Stomach (tissue), 4 donors: Measurements from ENCODE around the gene TAT.

Experiments
- CTCF ChIP-seq, 7 experiments: fragments of 450-650 bp in 4 of 7; fragments of 200-600 bp in 3 of 7; sonication (generic) in 3 of 7; IDR thresholded peaks; one replicate each; pipeline ENCODE4 v1.5.1; 2016 to 2019; ENCODE audit warnings: antibody characterized with exemption in 7 of 7, control low read depth in 2 of 7, mild to moderate bottlenecking in 1 of 7
- POLR2A ChIP-seq, 4 donors: fragments of 450-650 bp; IDR thresholded peaks; one replicate each; pipeline ENCODE4 v1.6.1; 2016; ENCODE audit warnings: antibody characterized with exemption in 4 of 4, control low read depth in 2 of 4, mild to moderate bottlenecking in 1 of 4, moderate library complexity in 1 of 4

- TF ChIP-seq CTCF (IDR thresholded peaks at IDR 0.05) (no peak), POLR2A (IDR thresholded peaks at IDR 0.05) (no peak)
Measured at GRCh38 chr16:71557954-71558582, 18.8 kb downstream of the TAT start.
